Left hindlimb (tissue), 1 donor: ENCODE measurements around the gene SIDT2.
"Not testable (repeated sequence)": the region's sequence is repeated elsewhere in the genome, so short reads cannot be mapped to it uniquely, and the experiment has no call there.

Experiments used
- DNase-seq: peaks from one replicate; pipeline ENCODE4 v3.0.0-alpha.2; 2018

The SIDT2 gene

DNA sequence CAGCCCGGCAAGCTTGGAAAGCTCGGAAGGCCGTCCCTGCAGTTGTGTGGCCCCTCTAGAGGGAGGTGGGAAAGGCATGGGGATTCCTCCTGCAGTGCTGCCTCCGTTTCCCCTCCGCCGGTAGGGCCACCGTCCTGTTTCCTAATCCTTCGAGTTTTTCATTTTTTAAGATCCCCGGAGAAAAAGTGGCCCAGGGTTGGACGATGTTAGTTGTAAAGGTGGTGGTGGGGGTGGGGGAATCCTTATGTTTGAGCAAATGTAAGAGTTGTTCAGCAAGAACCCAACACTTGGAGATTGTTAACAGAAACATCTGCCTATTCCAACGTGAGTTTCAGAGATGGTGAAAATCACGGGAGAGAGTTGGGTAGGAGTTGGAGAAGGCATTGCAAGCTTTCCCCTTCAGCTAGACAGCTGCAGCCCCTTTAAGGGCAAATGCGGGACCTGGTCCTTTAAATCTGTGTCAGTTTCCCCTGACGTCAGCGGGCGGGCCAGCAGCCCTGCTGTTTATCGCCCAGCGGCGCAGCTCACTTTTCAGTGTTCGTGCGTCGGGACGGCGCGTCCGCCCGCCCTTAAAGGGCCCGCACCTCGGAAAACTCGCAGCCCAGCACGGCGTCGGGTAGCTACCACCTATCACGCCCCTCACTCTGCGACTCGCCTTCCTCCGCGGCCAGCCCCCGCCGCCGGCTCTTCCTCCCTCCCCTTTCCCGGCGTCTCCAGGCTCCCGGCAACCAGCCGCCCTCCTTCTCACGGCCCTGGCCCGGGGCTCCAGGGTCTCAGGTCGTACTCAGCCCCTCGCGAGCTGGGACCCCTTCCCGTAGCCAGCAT, at the start of gene SIDT2:
SIDT2 (plus strand) TSS at position 534 of the 825 bp plus-strand sequence. CDS start 521 bp downstream, outside the sequence.
- peak; percentile 97 for DNase-seq

DNA sequence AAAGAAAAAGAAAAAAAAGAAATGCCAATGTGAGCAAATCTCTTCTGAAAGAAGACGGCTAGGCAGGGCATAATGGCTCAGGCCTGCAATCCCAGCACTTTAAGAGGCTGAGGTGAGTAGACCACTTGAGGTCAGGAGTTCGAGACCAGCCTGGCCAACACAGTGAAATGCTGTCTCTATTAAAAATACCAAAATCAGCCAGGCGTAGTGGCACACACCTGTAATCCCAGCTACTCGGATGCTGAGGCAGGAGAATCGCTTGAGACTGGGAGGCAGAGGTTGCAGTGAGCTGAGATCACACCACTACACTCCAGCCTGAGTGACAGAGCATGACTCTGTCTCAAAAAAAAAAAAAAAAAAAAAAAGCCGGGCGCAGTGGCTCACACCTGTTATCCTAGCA, 48.1 kb upstream of the SIDT2 start:
- not testable (repeated sequence) for DNase-seq

DNA sequence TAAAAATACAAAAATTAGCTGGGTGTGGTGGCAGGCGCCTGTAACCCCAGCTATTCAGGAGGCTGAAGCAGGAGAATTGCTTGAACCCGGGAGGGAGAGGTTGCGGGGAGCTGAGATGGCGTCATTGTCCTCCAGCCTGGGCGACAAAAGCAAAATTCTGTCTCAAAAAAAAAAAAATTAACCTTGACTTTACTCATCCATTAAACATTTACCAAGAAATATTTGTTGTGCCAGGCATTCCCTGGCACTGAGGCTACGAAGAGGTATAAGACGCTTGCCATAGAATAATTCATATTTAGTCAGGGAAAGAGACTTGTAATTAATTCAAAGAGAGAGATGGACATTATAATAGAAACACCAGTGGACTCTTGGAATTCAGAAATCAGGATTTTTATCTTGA, 47.7 kb upstream of the SIDT2 start:
- no peak for DNase-seq

GRCh38 chr11:117134431-117134830, 44.1 kb upstream of the SIDT2 start:
- DNase-seq: no peak

GRCh38 chr11:117134979-117135378, 43.6 kb upstream of the SIDT2 start:
- DNase-seq: not testable (repeated sequence)

GRCh38 chr11:117137223-117138086, 41.1 kb upstream of the SIDT2 start:
- not testable (repeated sequence) for DNase-seq

- DNase-seq: peak; percentile 54
These were observed 35.2 kb upstream of the SIDT2 start for GRCh38 chr11:117143390-117143789.

GRCh38 chr11:117143871-117144476, 34.6 kb upstream of the SIDT2 start, which contains the start of gene PAFAH1B2:
Gene PAFAH1B2 (plus strand): TSS chr11:117144287. CDS start chr11:117152448, 8,161 bp downstream.
- peak; percentile 97 for DNase-seq

GRCh38 chr11:117144477-117145392, 33.8 kb upstream of the SIDT2 start:
- DNase-seq: peak; percentile 40

- no peak for DNase-seq
These were observed 33.2 kb upstream of the SIDT2 start for GRCh38 chr11:117145393-117145761.

GRCh38 chr11:117146521-117146920, 32.0 kb upstream of the SIDT2 start:
- DNase-seq: no peak

DNA sequence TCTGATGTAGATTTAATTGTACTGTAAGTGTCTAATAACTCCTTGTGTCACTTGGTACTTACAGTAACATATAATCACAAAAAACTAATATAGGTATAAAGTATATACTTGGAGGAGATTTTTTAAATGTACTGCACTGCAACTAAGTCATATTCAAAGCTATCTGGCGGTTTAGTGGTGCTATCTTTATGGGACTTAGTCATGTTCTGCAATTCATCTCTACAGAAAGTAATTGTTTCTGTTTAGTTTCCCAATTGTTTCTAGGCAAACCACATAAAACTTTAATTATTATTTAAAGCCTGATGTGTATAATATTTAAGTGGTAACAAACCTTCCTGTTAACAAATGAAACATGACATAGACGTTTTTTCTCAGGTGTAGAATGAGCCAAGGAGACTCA, 26.5 kb upstream of the SIDT2 start:
- DNase-seq: no peak

- DNase-seq: no peak
These were observed 24.1 kb upstream of the SIDT2 start for GRCh38 chr11:117154468-117154867.

DNA sequence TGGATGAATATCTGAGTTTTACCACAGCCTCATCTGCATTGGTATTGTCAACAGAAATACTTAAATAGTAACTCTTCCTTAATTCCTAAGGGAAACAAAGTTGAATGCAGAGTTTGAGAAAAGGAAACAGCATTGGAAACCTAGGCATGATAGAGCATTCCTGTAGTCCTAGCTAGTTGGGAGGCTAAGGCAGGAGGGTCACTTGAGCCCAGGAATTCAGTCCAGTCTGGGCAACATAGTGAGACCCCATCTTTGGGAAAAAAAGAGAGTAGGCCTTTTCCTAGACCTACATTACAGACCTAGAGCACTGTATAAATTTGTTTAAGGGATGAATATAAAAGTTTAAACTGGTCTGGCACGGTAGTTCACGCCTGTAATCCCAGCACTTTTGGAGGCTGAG, 21.0 kb upstream of the SIDT2 start:
- no peak for DNase-seq

DNA sequence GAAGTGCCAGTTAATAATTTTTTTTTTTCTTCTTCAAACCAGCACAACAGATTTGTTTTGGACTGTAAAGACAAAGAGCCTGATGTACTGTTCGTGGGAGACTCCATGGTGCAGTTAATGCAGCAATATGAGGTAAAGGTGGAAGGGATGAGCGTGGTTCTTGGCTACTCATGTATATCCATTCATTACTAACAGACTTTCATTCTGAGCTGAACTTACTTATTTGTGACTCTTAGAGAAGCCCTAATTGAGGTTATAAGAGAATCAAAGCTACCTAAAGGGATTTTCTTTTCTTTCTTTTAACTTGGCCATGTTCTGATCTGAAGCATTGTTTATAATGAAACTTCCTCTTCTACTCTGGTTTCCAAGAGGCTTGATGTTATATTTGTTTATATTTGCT, 18.7 kb upstream of the SIDT2 start:
- DNase-seq: no peak

- no peak for DNase-seq
These were observed 17.7 kb upstream of the SIDT2 start for GRCh38 chr11:117160826-117161225.

GRCh38 chr11:117166491-117166890, 12.1 kb upstream of the SIDT2 start:
- DNase-seq: no peak

DNA sequence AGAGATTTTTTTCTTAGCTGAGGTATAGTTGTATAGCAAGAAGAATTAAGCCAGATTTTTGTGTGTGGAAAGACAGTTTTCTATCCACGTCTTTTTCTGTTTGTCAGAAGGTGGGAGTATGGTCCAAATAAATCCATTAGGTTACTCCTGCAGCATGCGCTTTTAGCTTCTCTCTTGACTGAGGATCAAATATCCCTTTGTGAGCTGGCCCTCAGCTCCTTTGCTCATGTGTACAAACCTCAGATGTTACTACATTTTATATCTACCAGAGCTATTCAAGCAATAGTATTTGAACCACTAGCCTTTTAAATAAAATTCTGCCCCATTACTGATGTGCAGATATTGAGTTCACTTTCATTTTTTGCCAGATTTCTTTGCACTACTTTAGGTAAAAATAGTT, 8.8 kb upstream of the SIDT2 start:
- DNase-seq: no peak

DNA sequence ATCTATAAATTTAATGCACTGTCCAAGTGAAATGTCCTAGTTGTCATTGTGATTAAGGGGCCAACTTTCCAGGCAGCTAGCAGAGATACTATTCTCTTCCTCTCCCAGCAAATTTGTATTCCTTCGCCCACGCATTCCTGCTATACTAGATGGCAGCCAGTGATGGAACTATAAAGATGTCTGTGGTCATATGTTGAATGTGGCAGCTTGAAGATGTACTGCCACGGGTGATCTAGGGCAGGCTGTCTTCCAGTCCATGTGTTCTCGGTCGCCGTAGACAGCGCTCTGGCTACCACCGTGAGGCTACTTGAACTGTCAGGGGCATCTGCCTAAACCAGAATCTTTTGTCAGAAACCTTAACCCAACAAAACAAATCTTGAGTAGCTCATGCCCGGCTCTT, 8.3 kb upstream of the SIDT2 start:
- no peak for DNase-seq

GRCh38 chr11:117171007-117171403, 7.5 kb upstream of the SIDT2 start:
- no peak for DNase-seq

- DNase-seq: no peak
These were observed 7.0 kb upstream of the SIDT2 start for GRCh38 chr11:117171404-117172061.
